ENCODE data around the gene FAT2.

Gene FAT2

GRCh38 chr5:151591144-151591819 lies at the start of gene FAT2:
Gene FAT2 (minus strand): TSS chr5:151591331. CDS start chr5:151568931, 22,400 bp downstream.
- no peak for DNase-seq

- no peak for DNase-seq
Measured at GRCh38 chr5:151638619-151639018, 47.5 kb upstream of the FAT2 start.

GRCh38 chr5:151637676-151638075 lies 46.5 kb upstream of the FAT2 start:
- DNase-seq = no peak

- DNase-seq = no peak
Measured at GRCh38 chr5:151633892-151634291, 42.8 kb upstream of the FAT2 start.

GRCh38 chr5:151632941-151633340 lies 41.8 kb upstream of the FAT2 start:
- no peak for DNase-seq

GRCh38 chr5:151632524-151632923 lies 41.4 kb upstream of the FAT2 start:
- no peak for DNase-seq

GRCh38 chr5:151631941-151632340 lies 40.8 kb upstream of the FAT2 start:
- DNase-seq = no peak

GRCh38 chr5:151630088-151630487 lies 39.0 kb upstream of the FAT2 start:
- DNase-seq = no peak

- DNase-seq = no peak
Measured at GRCh38 chr5:151628112-151628823, 37.1 kb upstream of the FAT2 start.

- no peak for DNase-seq
Measured at GRCh38 chr5:151627650-151628049, 36.5 kb upstream of the FAT2 start.

GRCh38 chr5:151625285-151625684 lies 34.2 kb upstream of the FAT2 start:
- no peak for DNase-seq

- no peak for DNase-seq
Measured at GRCh38 chr5:151624476-151624875, 33.3 kb upstream of the FAT2 start.

- DNase-seq = no peak
Measured at GRCh38 chr5:151622367-151623088, 31.4 kb upstream of the FAT2 start.

- DNase-seq = no peak
Measured at GRCh38 chr5:151620461-151620840, 29.3 kb upstream of the FAT2 start.

- no peak for DNase-seq
Measured at GRCh38 chr5:151619812-151620460, 28.8 kb upstream of the FAT2 start.

GRCh38 chr5:151618907-151619306 lies 27.8 kb upstream of the FAT2 start:
- DNase-seq = no peak

GRCh38 chr5:151617841-151618710 lies 26.9 kb upstream of the FAT2 start:
- DNase-seq = no peak

GRCh38 chr5:151617383-151617840 lies 26.3 kb upstream of the FAT2 start:
- no peak for DNase-seq

- DNase-seq = peak in 1 of 2 experiments; percentile 2
Measured at GRCh38 chr5:151615431-151615830, 24.3 kb upstream of the FAT2 start.

- DNase-seq = no peak
Measured at GRCh38 chr5:151614565-151614964, 23.4 kb upstream of the FAT2 start.

GRCh38 chr5:151612689-151613427 lies 21.7 kb upstream of the FAT2 start:
- DNase-seq = peak; percentile 39 to 68

Measured in stimulated activated CD4-positive, alpha-beta T cell treated with anti-CD3 and anti-CD28 coated beads, Interleukin-4, amount 100 ng/mL, for 4 hours (primary cell).